GM21381 (cell line): Measurements from ENCODE around the gene FAH.
"Not testable (repeated sequence)": the region's sequence is repeated elsewhere in the genome, so short reads cannot be mapped to it uniquely, and the experiment has no call there.

Source experiments
- ATAC-seq: cut with Tn5 transposase; IDR thresholded peaks from one replicate; pipeline ENCODE4 v1.9.1; 2021; ENCODE audit warnings: mild to moderate bottlenecking, moderate library complexity; ENCODE audit not compliant: unreplicated experiment

Gene FAH

GRCh38 chr15:80151148-80151547 is 1.7 kb upstream of the FAH start:
- no peak for ATAC-seq

GRCh38 chr15:80151576-80151975 is 1.2 kb upstream of the FAH start:
- no peak for ATAC-seq

- ATAC-seq: peak; percentile 64
Measured at GRCh38 chr15:80152180-80152895, 461 bp upstream of the FAH start.

GRCh38 chr15:80153900-80154299 is 1.1 kb downstream of the FAH start:
- no peak for ATAC-seq

- ATAC-seq: no peak
Measured at GRCh38 chr15:80154336-80154735, 1.5 kb downstream of the FAH start.

- no peak for ATAC-seq
Measured at GRCh38 chr15:80155001-80155377, 2.2 kb downstream of the FAH start.

GRCh38 chr15:80155378-80156175 is 2.8 kb downstream of the FAH start:
- not testable (repeated sequence) for ATAC-seq

GRCh38 chr15:80156176-80156720 is 3.4 kb downstream of the FAH start:
- ATAC-seq: no peak

- no peak for ATAC-seq
Measured at GRCh38 chr15:80157215-80157614, 4.4 kb downstream of the FAH start.

- no peak for ATAC-seq
Measured at GRCh38 chr15:80159301-80159700, 6.5 kb downstream of the FAH start.

- ATAC-seq: no peak
Measured at GRCh38 chr15:80159811-80160569, 7.2 kb downstream of the FAH start.

GRCh38 chr15:80160570-80161156 is 7.9 kb downstream of the FAH start:
- ATAC-seq: peak; percentile 81

GRCh38 chr15:80161468-80162016 is 8.7 kb downstream of the FAH start:
- no peak for ATAC-seq

GRCh38 chr15:80162059-80162554 is 9.3 kb downstream of the FAH start:
- ATAC-seq: no peak

GRCh38 chr15:80163217-80163616 is 10.4 kb downstream of the FAH start:
- ATAC-seq: no peak

GRCh38 chr15:80163897-80164296 is 11.1 kb downstream of the FAH start:
- ATAC-seq: no peak

GRCh38 chr15:80167936-80168335 is 15.1 kb downstream of the FAH start:
- no peak for ATAC-seq

GRCh38 chr15:80168421-80168820 is 15.6 kb downstream of the FAH start:
- ATAC-seq: no peak

GRCh38 chr15:80169768-80170357 is 17.1 kb downstream of the FAH start:
- ATAC-seq: no peak

GRCh38 chr15:80170596-80170995 is 17.8 kb downstream of the FAH start:
- no peak for ATAC-seq
